H9 (cell line): Measurements from ENCODE around the gene TANK. TPM values are rescaled to one million over a fixed set of nuclear protein-coding genes. Genes with fewer than 3 reads are reported as not detected.
"Not testable (repeated sequence)": the region's sequence is repeated elsewhere in the genome, so short reads cannot be mapped to it uniquely, and the experiment has no call there.

Experiments used
- DNase-seq: peaks from one replicate; pipeline ENCODE4 v3.0.0-alpha.2; 2017
- H2AFZ ChIP-seq: one replicate; pipeline ENCODE4 v1.6.1; 2013; ENCODE audit warnings: mild to moderate bottlenecking, low read length, control low read depth, moderate library complexity
- H2AK5ac ChIP-seq: 2 replicates; pipeline ENCODE4 v1.6.1; 2013; ENCODE audit warnings: low read length, control low read depth, mixed read lengths; ENCODE audit not compliant: insufficient read length
- H2BK120ac ChIP-seq: one replicate; pipeline ENCODE4 v1.6.1; 2013; ENCODE audit warnings: low read depth, mild to moderate bottlenecking, low read length, control low read depth, inconsistent platforms; ENCODE audit not compliant: poor library complexity, severe bottlenecking
- H2BK12ac ChIP-seq: 2 replicates; pipeline ENCODE4 v1.6.1; 2013; ENCODE audit warnings: low read length, control low read depth, mixed read lengths, low read depth; ENCODE audit not compliant: insufficient read length
- H2BK15ac ChIP-seq: 2 replicates; pipeline ENCODE4 v1.6.1; 2013; ENCODE audit warnings: low read depth, low read length, control low read depth
- H2BK20ac ChIP-seq: one replicate; pipeline ENCODE4 v1.6.1; 2013; ENCODE audit warnings: low read depth, mild to moderate bottlenecking, low read length, control low read depth, inconsistent platforms; ENCODE audit not compliant: poor library complexity, severe bottlenecking
- H2BK5ac ChIP-seq: 2 replicates; pipeline ENCODE4 v1.6.1; 2013; ENCODE audit warnings: low read length, control low read depth, mixed read lengths; ENCODE audit not compliant: insufficient read length
- H3K14ac ChIP-seq: 2 replicates; pipeline ENCODE4 v1.6.1; 2013; ENCODE audit warnings: low read length, control low read depth; ENCODE audit not compliant: insufficient read depth
- H3K18ac ChIP-seq: 2 replicates; pipeline ENCODE4 v1.6.1; 2013; ENCODE audit warnings: low read depth, mild to moderate bottlenecking, mixed read lengths, low read length, control low read depth; ENCODE audit not compliant: insufficient read length
- H3K23ac ChIP-seq: 2 replicates; pipeline ENCODE4 v1.6.1; 2013; ENCODE audit warnings: low read length, control low read depth, mixed read lengths, low read depth; ENCODE audit not compliant: insufficient read length
- H3K23me2 ChIP-seq: 2 replicates; pipeline ENCODE4 v1.6.1; 2013; ENCODE audit warnings: low read depth, mild to moderate bottlenecking, mixed read lengths, low read length, control low read depth; ENCODE audit not compliant: insufficient read length, poor library complexity, severe bottlenecking
- H3K27ac ChIP-seq: 2 replicates; pipeline ENCODE4 v1.5.1; 2013; ENCODE audit warnings: low read length, control low read depth, mixed read lengths, low read depth; ENCODE audit not compliant: insufficient read length
- H3K27me3 ChIP-seq: 2 replicates; pipeline ENCODE4 v1.6.1; 2013; ENCODE audit warnings: low read length, control low read depth, inconsistent platforms; ENCODE audit not compliant: insufficient read depth
- H3K4ac ChIP-seq: 2 replicates; pipeline ENCODE4 v1.6.1; 2013; ENCODE audit warnings: low read depth, mild to moderate bottlenecking, control low read depth, inconsistent platforms, low read length, moderate library complexity
- H3K4me1 ChIP-seq: 2 replicates; pipeline ENCODE4 v1.6.1; 2013; ENCODE audit warnings: low read length, control low read depth, inconsistent platforms; ENCODE audit not compliant: insufficient read depth
- H3K4me2 ChIP-seq: 2 replicates; pipeline ENCODE4 v1.6.1; 2013; ENCODE audit warnings: low read length, control low read depth, mixed read lengths; ENCODE audit not compliant: insufficient read length, insufficient read depth
- H3K56ac ChIP-seq: 2 replicates; pipeline ENCODE4 v1.6.1; 2013; ENCODE audit warnings: low read depth, mild to moderate bottlenecking, mixed read lengths, low read length, control low read depth; ENCODE audit not compliant: insufficient read length
- H3K79me1 ChIP-seq: 2 replicates; pipeline ENCODE4 v1.6.1; 2013; ENCODE audit warnings: low read depth, mild to moderate bottlenecking, moderate library complexity, low read length, control low read depth, inconsistent platforms; ENCODE audit not compliant: insufficient read depth, poor library complexity, severe bottlenecking
- H3K79me2 ChIP-seq: 2 replicates; pipeline ENCODE4 v1.6.1; 2013; ENCODE audit warnings: low read length, control low read depth, inconsistent platforms; ENCODE audit not compliant: insufficient read depth
- H3K9ac ChIP-seq: 2 replicates; pipeline ENCODE4 v1.6.1; 2013; ENCODE audit warnings: low read length, control low read depth, mixed read lengths; ENCODE audit not compliant: insufficient read length; ENCODE audit errors: extremely low read depth
- H3K9me3 ChIP-seq: one replicate; pipeline ENCODE4 v1.6.1; 2013; ENCODE audit warnings: low read depth, low read length, inconsistent platforms; ENCODE audit not compliant: control insufficient read depth
- H3T11ph ChIP-seq: one replicate; pipeline ENCODE4 v1.6.1; 2013; ENCODE audit warnings: mild to moderate bottlenecking, low read length, control low read depth, inconsistent platforms
- H4K20me1 ChIP-seq: one replicate; pipeline ENCODE4 v1.6.1; 2013; ENCODE audit not compliant: control insufficient read depth, insufficient read length, insufficient read depth
- H4K5ac ChIP-seq: 2 replicates; pipeline ENCODE4 v1.6.1; 2013; ENCODE audit warnings: low read depth, mild to moderate bottlenecking, mixed read lengths, low read length, control low read depth; ENCODE audit not compliant: insufficient read length
- H4K8ac ChIP-seq: replicated peaks from 2 replicates; pipeline ENCODE4 v1.6.1; 2013; ENCODE audit warnings: low read length, control low read depth, mixed read lengths, low read depth; ENCODE audit not compliant: insufficient read length
- H4K91ac ChIP-seq: 2 replicates; pipeline ENCODE4 v1.6.1; 2013; ENCODE audit warnings: low read depth, mild to moderate bottlenecking, moderate library complexity, mixed read lengths, low read length, control low read depth; ENCODE audit not compliant: insufficient read length
- H3K27ac Mint-ChIP-seq, 3 experiments: 2 replicates in 2 of 3; 3 replicates in 1 of 3; pipeline ENCODE4 v1.8.0; 2020 to 2021; ENCODE audit warnings: mixed read lengths in 3 of 3, mild to moderate bottlenecking in 1 of 3, moderate library complexity in 1 of 3
- H3K27me3 Mint-ChIP-seq: 2 replicates; pipeline ENCODE4 v1.8.0; 2021; ENCODE audit warnings: low read depth, mild to moderate bottlenecking, moderate library complexity, mixed read lengths
- H3K36me3 Mint-ChIP-seq, 3 experiments: 2 replicates in 2 of 3; 3 replicates in 1 of 3; pipeline ENCODE4 v1.8.0; 2020 to 2021; ENCODE audit warnings: low read depth in 3 of 3, mixed read lengths in 3 of 3; ENCODE audit not compliant: insufficient read depth in 1 of 3
- H3K4me1 Mint-ChIP-seq, 2 experiments: 2 replicates each; pipeline ENCODE4 v1.8.0; 2020; ENCODE audit warnings: mixed read lengths in 2 of 2
- H3K4me3 Mint-ChIP-seq, 2 experiments: 2 replicates in 1 of 2; 3 replicates in 1 of 2; pipeline ENCODE4 v1.8.0; 2020 to 2021; ENCODE audit warnings: mild to moderate bottlenecking in 2 of 2, mixed read lengths in 2 of 2, moderate library complexity in 1 of 2
- H3K9me3 Mint-ChIP-seq, 2 experiments: 2 replicates in 1 of 2; 3 replicates in 1 of 2; pipeline ENCODE4 v1.8.0; 2020; ENCODE audit warnings: mild to moderate bottlenecking in 2 of 2, mixed read lengths in 2 of 2, moderate library complexity in 1 of 2
- WGBS: extraction: QIAGEN DNeasy Blood & Tissue Kit; methylation state at CpG from one replicate; pipeline ENCODE4 v1.1.7; 2013; ENCODE audit warnings: missing lambda C conversion rate, low lambda C conversion rate, mixed read lengths; ENCODE audit not compliant: insufficient read length; ENCODE audit errors: extremely low coverage; 5-methylcytosine and 5-hydroxymethylcytosine counted together
- total RNA-seq: library from RNA; stranded (reverse); gene quantifications from 2 replicates; pipeline ENCODE4 v1.2.1, GENCODE V29; 2021
- TF ChIP-seq, protein P1 (sequence below): fragments of 200-600 bp; sonication (generic); conservative IDR thresholded peaks from 3 replicates; pipeline ENCODE4 v1.8.0; 2021; ENCODE audit warnings: antibody characterized with exemption, mild to moderate bottlenecking

TANK gene
- total RNA-seq, 1 experiment from 2014 or later: 23.9 TPM

DNA sequence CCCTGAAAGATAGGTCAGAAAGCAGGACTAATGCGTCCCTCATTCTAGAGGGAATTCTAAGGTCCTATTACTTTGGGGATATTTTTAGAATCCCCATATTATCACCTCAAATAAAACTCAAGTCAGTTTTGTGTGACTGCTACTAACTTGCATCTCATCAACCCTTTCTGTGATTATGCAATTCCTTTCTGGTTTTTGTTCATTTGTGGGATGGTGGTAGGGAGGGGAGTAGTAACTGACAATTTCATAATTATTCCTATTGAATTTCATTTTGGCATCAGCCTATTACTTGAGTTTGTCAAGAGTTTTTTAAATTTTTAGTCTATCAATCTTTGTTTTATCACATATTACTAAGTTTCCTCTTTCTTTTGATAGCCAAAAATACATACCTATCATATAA, 28.4 kb upstream of the TANK start:
- H3K36me3 Mint-ChIP-seq: peaks cover 0 to 3% (median 0%) of the 10 kb centered on the region in 3 experiments; a peak in 1 of 7 replicates
- no peaks in the 10 kb centered on the region for H3K79me2 ChIP-seq
- no peak overlapping the region for H3K14ac ChIP-seq
- no peaks in the 10 kb centered on the region for H3K23me2 ChIP-seq
- H3K56ac ChIP-seq: no peak overlapping the region
- H3T11ph ChIP-seq: no peak overlapping the region
- H3K4me1 Mint-ChIP-seq: peaks cover 21 to 22% of the 10 kb centered on the region in 2 experiments
- WGBS: no CpG with 5 or more reads among the region's 1 CpG
- H4K91ac ChIP-seq: no peak overlapping the region
- no peak overlapping the region for H2AFZ ChIP-seq
- H3K9me3 Mint-ChIP-seq: peaks cover 0 to 3% of the 10 kb centered on the region in 2 experiments; a peak in 3 of 5 replicates
- H3K79me1 ChIP-seq: no peaks in the 10 kb centered on the region
- H2BK12ac ChIP-seq: no peak overlapping the region
- no peak overlapping the region for H2BK5ac ChIP-seq
- H3K4me2 ChIP-seq: no peak overlapping the region
- no peak overlapping the region for H3K4ac ChIP-seq
- H3K23ac ChIP-seq: no peak overlapping the region
- no peak overlapping the region for H2AK5ac ChIP-seq
- H4K8ac ChIP-seq: no peak overlapping the region
- TF ChIP-seq, protein P1, sequence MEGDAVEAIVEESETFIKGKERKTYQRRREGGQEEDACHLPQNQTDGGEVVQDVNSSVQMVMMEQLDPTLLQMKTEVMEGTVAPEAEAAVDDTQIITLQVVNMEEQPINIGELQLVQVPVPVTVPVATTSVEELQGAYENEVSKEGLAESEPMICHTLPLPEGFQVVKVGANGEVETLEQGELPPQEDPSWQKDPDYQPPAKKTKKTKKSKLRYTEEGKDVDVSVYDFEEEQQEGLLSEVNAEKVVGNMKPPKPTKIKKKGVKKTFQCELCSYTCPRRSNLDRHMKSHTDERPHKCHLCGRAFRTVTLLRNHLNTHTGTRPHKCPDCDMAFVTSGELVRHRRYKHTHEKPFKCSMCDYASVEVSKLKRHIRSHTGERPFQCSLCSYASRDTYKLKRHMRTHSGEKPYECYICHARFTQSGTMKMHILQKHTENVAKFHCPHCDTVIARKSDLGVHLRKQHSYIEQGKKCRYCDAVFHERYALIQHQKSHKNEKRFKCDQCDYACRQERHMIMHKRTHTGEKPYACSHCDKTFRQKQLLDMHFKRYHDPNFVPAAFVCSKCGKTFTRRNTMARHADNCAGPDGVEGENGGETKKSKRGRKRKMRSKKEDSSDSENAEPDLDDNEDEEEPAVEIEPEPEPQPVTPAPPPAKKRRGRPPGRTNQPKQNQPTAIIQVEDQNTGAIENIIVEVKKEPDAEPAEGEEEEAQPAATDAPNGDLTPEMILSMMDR: no peak
- no peak overlapping the region for H2BK15ac ChIP-seq
- no peak overlapping the region for H3K9ac ChIP-seq
- H3K4me1 ChIP-seq: no peaks in the 10 kb centered on the region
- no peak overlapping the region for H4K5ac ChIP-seq
- H2BK20ac ChIP-seq: no peak overlapping the region
- H3K4me3 Mint-ChIP-seq: no peak overlapping the region
- H3K27me3 ChIP-seq: no peaks in the 10 kb centered on the region
- H3K27ac Mint-ChIP-seq: no peak overlapping the region
- H3K27ac ChIP-seq: no peak overlapping the region
- H3K9me3 ChIP-seq: no peaks in the 10 kb centered on the region
- H2BK120ac ChIP-seq: no peak overlapping the region
- H3K18ac ChIP-seq: no peak overlapping the region
- DNase-seq: no peak
- H3K27me3 Mint-ChIP-seq: no peaks in the 10 kb centered on the region
- H4K20me1 ChIP-seq: no peaks in the 10 kb centered on the region

DNA sequence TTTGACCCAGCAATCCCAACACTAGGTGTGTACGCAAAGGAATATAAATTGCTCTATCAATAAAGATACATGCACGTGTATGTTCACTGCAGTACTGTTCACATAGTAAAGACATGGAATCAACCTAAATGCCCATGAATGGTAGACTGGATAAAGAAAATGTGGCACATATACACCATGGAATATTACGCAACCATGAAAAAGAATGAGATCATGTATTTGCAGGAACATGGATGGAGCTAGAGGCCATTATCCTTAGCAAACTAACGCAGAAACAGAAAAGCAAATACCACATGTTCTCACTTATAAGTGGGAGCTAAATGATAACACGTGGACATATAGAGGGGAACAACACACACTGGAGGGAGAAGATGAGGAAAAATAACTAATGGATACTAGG, 27.8 kb upstream of the TANK start:
- H3K4me1 ChIP-seq, H3K27me3 Mint-ChIP-seq, H3K23ac ChIP-seq, H3K79me1 ChIP-seq, H3K9ac ChIP-seq, H3K9me3 Mint-ChIP-seq, H3K4me2 ChIP-seq, H4K5ac ChIP-seq, H3K18ac ChIP-seq, H2BK120ac ChIP-seq, H3K79me2 ChIP-seq, H4K20me1 ChIP-seq, H3K27ac Mint-ChIP-seq, H3K23me2 ChIP-seq, DNase-seq, H3T11ph ChIP-seq, H2BK15ac ChIP-seq, H4K8ac ChIP-seq, H2AK5ac ChIP-seq, H2BK5ac ChIP-seq, H4K91ac ChIP-seq, H2BK20ac ChIP-seq, H3K27me3 ChIP-seq, H3K4me3 Mint-ChIP-seq, H3K4ac ChIP-seq, H3K14ac ChIP-seq, H3K9me3 ChIP-seq, H2BK12ac ChIP-seq, H2AFZ ChIP-seq, H3K56ac ChIP-seq, H3K27ac ChIP-seq, H3K36me3 Mint-ChIP-seq: not testable (repeated sequence)
- WGBS: no CpG with 5 or more reads among the region's 5 CpGs
- H3K4me1 Mint-ChIP-seq: peaks cover 21 to 22% of the 10 kb centered on the region in 2 experiments
